Mesodermal cell (in vitro differentiated cells): ENCODE results near the gene ERVH48-1. TPM values are rescaled to one million over a fixed set of nuclear protein-coding genes. Genes with fewer than 3 reads are reported as not detected.
"Not testable (repeated sequence)": the region's sequence is repeated elsewhere in the genome, so short reads cannot be mapped to it uniquely, and the experiment has no call there.

Experiments
- H3K27ac ChIP-seq: 2 replicates; pipeline ENCODE4 v1.7.0; 2013; ENCODE audit warnings: mild to moderate bottlenecking, low read depth, low read length, moderate library complexity; ENCODE audit not compliant: severe bottlenecking
- H3K36me3 ChIP-seq: 2 replicates; pipeline ENCODE4 v1.7.1; 2013; ENCODE audit warnings: mild to moderate bottlenecking, low read length, moderate library complexity; ENCODE audit not compliant: control insufficient read depth, insufficient read depth
- H3K4me1 ChIP-seq: one replicate; pipeline ENCODE4 v1.7.1; 2013; ENCODE audit warnings: mild to moderate bottlenecking, low read length; ENCODE audit not compliant: insufficient read depth, control insufficient read depth, poor library complexity, severe bottlenecking
- H3K4me3 ChIP-seq: 2 replicates; pipeline ENCODE4 v1.7.0; 2013; ENCODE audit warnings: low read length, control low read depth, mild to moderate bottlenecking; ENCODE audit not compliant: insufficient read depth, poor library complexity, severe bottlenecking; ENCODE audit errors: extremely low read depth
- H3K9me3 ChIP-seq: 2 replicates; pipeline ENCODE4 v1.7.1; 2013; ENCODE audit warnings: mild to moderate bottlenecking, low read length, moderate library complexity; ENCODE audit not compliant: control insufficient read depth
- WGBS, 2 experiments: methylation state at CpG; one replicate each; pipeline ENCODE4 v1.1.5; 2013; ENCODE audit warnings: missing lambda C conversion rate in 2 of 2; ENCODE audit not compliant: insufficient coverage in 2 of 2; 5-methylcytosine and 5-hydroxymethylcytosine counted together
- polyA plus RNA-seq, 2 experiments: library from polyadenylated mRNA; stranded (reverse); fragments of 50-300 nt; gene quantifications; one replicate each; pipeline ENCODE4 v1.2.3, GENCODE V29; 2013

ERVH48-1 gene
- polyA plus RNA-seq (2013, experiment 1 of 2) = 34.9 TPM
- polyA plus RNA-seq (2013, experiment 2 of 2) = 42.0 TPM

GRCh38 chr21:42925114-42925926 is at the start of gene ERVH48-1:
Gene ERVH48-1 (minus strand): TSS chr21:42925630. CDS start chr21:42919006, 6,624 bp downstream.
- H3K27ac ChIP-seq = peak within 1 kb of the TSS; percentile 79
- peaks cover 5% of the 10 kb centered on the region for H3K36me3 ChIP-seq
- peaks cover 20% of the 10 kb centered on the region for H3K4me1 ChIP-seq
- peak within 1 kb of the TSS; percentile 30 for H3K4me3 ChIP-seq
- H3K9me3 ChIP-seq = no peaks in the 10 kb centered on the region
- 88 to 92% methylated on average over 27 to 28 of the region's 29 CpGs for WGBS, 2 experiments

GRCh38 chr21:42973991-42974831 is 48.8 kb upstream of the ERVH48-1 start, which contains the start of gene PKNOX1:
Gene PKNOX1 (plus strand): TSS chr21:42974562. CDS start chr21:43004382, 29,820 bp downstream.
- Histone ChIP-seq H3K36me3 (peaks cover 31% of the 10 kb centered on the region), H3K4me1 (peaks cover 4% of the 10 kb centered on the region), H3K27ac (peak within 1 kb of the TSS; percentile 93), H3K4me3 (peak within 1 kb of the TSS; percentile 72), H3K9me3 (peaks cover 15% of the 10 kb centered on the region)
- WGBS, 2 experiments = 0 to 1% methylated on average over 75 to 79 of the region's 106 CpGs

GRCh38 chr21:42973309-42973990 is 48.0 kb upstream of the ERVH48-1 start:
- 82 to 83% methylated on average over 19 of the region's 19 CpGs for WGBS, 2 experiments

GRCh38 chr21:42971897-42972275 is 46.5 kb upstream of the ERVH48-1 start:
- Histone ChIP-seq H3K27ac (no peak overlapping the region), H3K9me3 (peaks cover 4% of the 10 kb centered on the region), H3K4me3 (no peak overlapping the region), H3K36me3 (peaks cover 8% of the 10 kb centered on the region), H3K4me1 (peaks cover 6% of the 10 kb centered on the region)
- 41 to 70% methylated on average over 3 of the region's 3 CpGs for WGBS, 2 experiments

More at GRCh38 chr21:42973309-42973990, 48.0 kb upstream of the ERVH48-1 start:
- Histone ChIP-seq H3K4me3 (peak overlapping the region; percentile 35), H3K4me1 (peaks cover 6% of the 10 kb centered on the region), H3K36me3 (peaks cover 23% of the 10 kb centered on the region), H3K9me3 (peaks cover 15% of the 10 kb centered on the region), H3K27ac (peak overlapping the region; percentile 45)

- Histone ChIP-seq H3K27ac (no peak overlapping the region), H3K4me1 (peaks cover 6% of the 10 kb centered on the region), H3K36me3 (no peaks in the 10 kb centered on the region), H3K4me3 (no peak overlapping the region), H3K9me3 (no peaks in the 10 kb centered on the region)
- WGBS, 2 experiments = 90 to 93% methylated on average over 4 to 5 of the region's 7 CpGs
Measured at GRCh38 chr21:42970946-42971653, 45.7 kb upstream of the ERVH48-1 start.

GRCh38 chr21:42969193-42969600 is 43.8 kb upstream of the ERVH48-1 start:
- H3K27ac ChIP-seq = no peak overlapping the region
- peaks cover 6% of the 10 kb centered on the region for H3K4me1 ChIP-seq
- 73 to 74% methylated on average over 6 of the region's 6 CpGs for WGBS, 2 experiments
- H3K9me3 ChIP-seq = no peaks in the 10 kb centered on the region
- H3K36me3 ChIP-seq = no peaks in the 10 kb centered on the region
- no peak overlapping the region for H3K4me3 ChIP-seq

- not testable (repeated sequence) for H3K36me3 ChIP-seq, H3K4me1 ChIP-seq, H3K9me3 ChIP-seq, H3K4me3 ChIP-seq, H3K27ac ChIP-seq
- WGBS, 2 experiments = 93 to 99% methylated on average over 9 of the region's 9 CpGs
Measured at GRCh38 chr21:42967616-42968015, 42.2 kb upstream of the ERVH48-1 start.

- 50 to 67% methylated on average over 2 to 3 of the region's 3 CpGs for WGBS, 2 experiments
- H3K36me3 ChIP-seq = no peaks in the 10 kb centered on the region
- no peak overlapping the region for H3K27ac ChIP-seq
- H3K4me1 ChIP-seq = peaks cover 11% of the 10 kb centered on the region
- no peak overlapping the region for H3K4me3 ChIP-seq
- H3K9me3 ChIP-seq = no peaks in the 10 kb centered on the region
Measured at GRCh38 chr21:42965211-42965560, 39.8 kb upstream of the ERVH48-1 start.

GRCh38 chr21:42964546-42965210 is 39.2 kb upstream of the ERVH48-1 start:
- 91 to 94% methylated on average over 12 of the region's 13 CpGs for WGBS, 2 experiments

More at GRCh38 chr21:42964546-42965210, 39.2 kb upstream of the ERVH48-1 start:
- Histone ChIP-seq H3K4me1 (peaks cover 11% of the 10 kb centered on the region), H3K9me3 (no peaks in the 10 kb centered on the region), H3K4me3 (no peak overlapping the region), H3K36me3 (no peaks in the 10 kb centered on the region), H3K27ac (no peak overlapping the region)
